Measurements from ENCODE around the gene NXPH3. TPM values are rescaled to one million over a fixed set of nuclear protein-coding genes. Genes with fewer than 3 reads are reported as not detected.

The NXPH3 gene
- total RNA-seq, 2 experiments from 2014 or later = 0.20 to 0.29 TPM

DNA sequence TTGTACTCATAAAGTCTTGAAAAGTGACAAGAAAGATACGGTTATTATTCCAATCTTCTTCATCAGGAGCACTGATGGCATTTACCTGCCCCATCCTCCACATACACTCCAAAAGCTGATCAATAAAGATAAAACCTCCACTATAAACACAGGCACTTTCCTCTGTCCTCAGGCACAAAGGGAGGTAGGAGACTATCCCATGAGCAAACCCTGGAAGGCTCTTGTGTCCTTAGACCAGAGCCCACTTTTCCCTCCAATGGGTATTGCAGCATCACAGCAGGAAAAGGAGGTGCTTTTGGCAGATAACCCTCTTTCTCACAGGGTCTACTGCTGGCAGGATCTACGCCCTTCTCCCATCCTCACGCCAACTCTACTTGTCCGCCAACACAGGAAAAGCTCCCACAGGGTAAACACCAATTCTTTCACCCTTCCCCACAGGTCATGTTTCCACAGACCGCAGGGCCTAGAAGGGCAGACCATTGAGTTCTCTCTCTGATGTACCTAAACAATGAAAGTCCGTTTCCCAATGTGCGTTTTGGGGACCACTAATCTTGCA lies 28.7 kb downstream of the NXPH3 start:
- Mint-ChIP-seq H3K27me3 (no peaks in the 10 kb centered on the region), H3K9me3 (no peaks in the 10 kb centered on the region), H3K4me3 (no peak overlapping the region), H3K36me3 (ENCODE audit: low read depth) (peaks cover 34% of the 10 kb centered on the region), H3K4me1 (ENCODE audit: low read depth) (peaks cover 2% of the 10 kb centered on the region), H3K27ac (peak overlapping the region; percentile 7)
- ChIA-PET POLR2A (no interaction called here), CTCF (interaction anchor here (2.1 kb wide), 1 partner anchor 8 kb away, joined by 6 read pairs; no protein-coding TSS in a partner anchor)
- TF ChIP-seq, protein P1, sequence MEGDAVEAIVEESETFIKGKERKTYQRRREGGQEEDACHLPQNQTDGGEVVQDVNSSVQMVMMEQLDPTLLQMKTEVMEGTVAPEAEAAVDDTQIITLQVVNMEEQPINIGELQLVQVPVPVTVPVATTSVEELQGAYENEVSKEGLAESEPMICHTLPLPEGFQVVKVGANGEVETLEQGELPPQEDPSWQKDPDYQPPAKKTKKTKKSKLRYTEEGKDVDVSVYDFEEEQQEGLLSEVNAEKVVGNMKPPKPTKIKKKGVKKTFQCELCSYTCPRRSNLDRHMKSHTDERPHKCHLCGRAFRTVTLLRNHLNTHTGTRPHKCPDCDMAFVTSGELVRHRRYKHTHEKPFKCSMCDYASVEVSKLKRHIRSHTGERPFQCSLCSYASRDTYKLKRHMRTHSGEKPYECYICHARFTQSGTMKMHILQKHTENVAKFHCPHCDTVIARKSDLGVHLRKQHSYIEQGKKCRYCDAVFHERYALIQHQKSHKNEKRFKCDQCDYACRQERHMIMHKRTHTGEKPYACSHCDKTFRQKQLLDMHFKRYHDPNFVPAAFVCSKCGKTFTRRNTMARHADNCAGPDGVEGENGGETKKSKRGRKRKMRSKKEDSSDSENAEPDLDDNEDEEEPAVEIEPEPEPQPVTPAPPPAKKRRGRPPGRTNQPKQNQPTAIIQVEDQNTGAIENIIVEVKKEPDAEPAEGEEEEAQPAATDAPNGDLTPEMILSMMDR (IDR thresholded peaks at IDR 0.05) = no peak
- intact Hi-C loops (cut with micrococcal nuclease) = no loop called here
- ATAC-seq (no peak), DNase-seq (no peak)

DNA sequence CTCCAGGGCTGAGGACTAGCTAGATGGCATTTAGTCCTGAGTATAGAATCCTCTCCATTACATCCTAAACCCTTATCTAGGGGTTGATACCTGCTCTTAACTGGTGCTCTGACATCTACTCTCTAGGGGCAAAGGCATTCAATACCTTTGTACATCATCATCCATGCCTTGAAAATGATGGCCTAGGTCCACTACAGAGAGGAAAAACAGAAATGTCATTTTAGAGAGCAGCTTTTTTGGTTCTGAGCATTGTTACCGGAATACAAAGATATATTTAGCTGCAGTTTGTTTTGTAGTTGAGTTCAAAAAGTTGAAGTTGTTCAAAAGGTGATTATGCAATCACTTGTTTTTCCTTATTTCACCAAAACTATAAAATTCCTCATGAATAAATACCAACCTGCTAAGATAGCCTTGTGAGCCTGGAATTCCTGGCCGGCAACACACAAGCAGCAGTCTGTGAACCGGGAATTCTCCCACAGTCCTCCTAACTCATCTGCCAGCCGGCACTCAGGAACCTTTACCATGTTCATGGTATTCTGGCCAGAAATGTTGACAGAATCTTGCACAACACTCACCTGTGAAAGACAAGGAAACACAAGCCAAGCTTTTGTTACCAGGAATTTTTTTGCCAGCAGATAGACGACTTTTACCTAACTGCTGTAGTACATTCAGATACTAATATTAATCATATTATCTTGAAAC lies 35.4 kb downstream of the NXPH3 start:
- Mint-ChIP-seq H3K27me3 (no peaks in the 10 kb centered on the region), H3K4me1 (ENCODE audit: low read depth) (peaks cover 4% of the 10 kb centered on the region), H3K9me3 (no peaks in the 10 kb centered on the region), H3K4me3 (no peak overlapping the region), H3K36me3 (ENCODE audit: low read depth) (peaks cover 26% of the 10 kb centered on the region), H3K27ac (peak overlapping the region; percentile 49)
- CTCF ChIA-PET = interaction anchor here (1.1 kb wide), 1 partner anchor 41 kb away, joined by 3 read pairs; no protein-coding TSS in a partner anchor
- intact Hi-C loops (cut with micrococcal nuclease) = no loop called here
- DNase-seq = no peak
- ATAC-seq = no peak
- POLR2A ChIA-PET = no interaction called here
- TF ChIP-seq, protein P1 (IDR thresholded peaks at IDR 0.05) = no peak

DNA sequence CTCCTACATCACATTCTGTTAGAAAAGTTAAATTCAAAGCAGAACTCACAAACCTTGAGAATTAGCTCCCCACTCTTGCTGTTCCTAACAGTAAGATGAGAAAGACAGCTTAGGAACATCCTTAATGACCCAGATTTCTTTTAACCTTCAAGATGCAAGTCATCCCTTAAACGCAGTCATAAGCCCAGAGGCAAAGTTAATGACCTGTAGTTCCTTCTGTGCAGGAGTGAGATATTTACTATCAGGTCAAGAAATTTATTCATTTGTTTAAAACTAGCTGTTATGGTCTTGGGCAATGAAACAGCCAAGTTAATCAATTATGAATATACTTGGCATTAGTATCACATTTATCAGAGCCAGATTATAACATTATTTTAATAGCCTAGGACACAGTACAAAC lies 37.1 kb downstream of the NXPH3 start:
- ATAC-seq (no peak), DNase-seq (no peak)
- POLR2A ChIA-PET = interaction anchor here (0.7 kb wide), 1 partner anchor 91 kb away, joined by 3 read pairs; no protein-coding TSS in a partner anchor
- Mint-ChIP-seq H3K27me3 (no peaks in the 10 kb centered on the region), H3K36me3 (ENCODE audit: low read depth) (peaks cover 25% of the 10 kb centered on the region), H3K27ac (no peak overlapping the region), H3K9me3 (no peaks in the 10 kb centered on the region), H3K4me1 (ENCODE audit: low read depth) (peaks cover 10% of the 10 kb centered on the region), H3K4me3 (no peak overlapping the region)
- TF ChIP-seq, protein P1 (IDR thresholded peaks at IDR 0.05) = no peak
- intact Hi-C loops (cut with micrococcal nuclease) = no loop called here
- CTCF ChIA-PET = interaction anchor here (1.0 to 2.1 kb wide), 4 partner anchors 9 to 82 kb away, joined by 3 to 10 read pairs (median 4); no protein-coding TSS in a partner anchor

DNA sequence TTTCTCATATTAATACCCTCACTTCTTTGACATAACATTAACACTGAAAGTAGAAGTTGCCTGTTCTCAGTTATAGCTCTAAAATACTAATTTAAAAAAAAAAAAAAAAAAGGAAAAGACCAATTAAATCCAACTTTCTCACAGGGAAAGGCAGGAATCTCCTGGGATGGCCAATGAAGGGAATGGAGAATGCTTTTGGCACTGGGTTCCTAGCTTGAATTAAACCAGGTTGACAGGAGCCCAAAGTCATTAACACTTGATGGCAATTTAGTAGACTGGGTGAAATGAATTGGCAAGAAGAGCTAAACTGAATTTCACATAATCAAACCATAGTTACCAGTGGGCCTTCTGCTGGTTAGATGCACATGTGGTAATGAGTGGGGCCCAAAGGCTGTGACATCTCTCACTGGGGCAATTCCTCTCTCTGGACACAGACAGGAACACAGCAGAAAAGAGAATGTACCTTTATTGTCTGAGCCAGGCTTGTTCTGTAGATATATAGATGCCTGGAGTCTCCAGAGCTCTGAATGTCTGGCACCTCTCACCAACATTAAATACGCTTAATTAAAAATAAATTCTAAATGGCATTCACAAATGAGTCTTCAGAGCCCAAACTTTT lies 37.6 kb downstream of the NXPH3 start:
- TF ChIP-seq, protein P1 (IDR thresholded peaks at IDR 0.05) = no peak
- no peak for ATAC-seq
- CTCF ChIA-PET = interaction anchor here (0.8 to 2.1 kb wide), 5 partner anchors 9 to 82 kb away, joined by 3 to 10 read pairs (median 3); no protein-coding TSS in a partner anchor
- Mint-ChIP-seq H3K4me1 (ENCODE audit: low read depth) (peaks cover 16% of the 10 kb centered on the region), H3K9me3 (no peaks in the 10 kb centered on the region), H3K27ac (no peak overlapping the region), H3K27me3 (no peaks in the 10 kb centered on the region), H3K4me3 (no peak overlapping the region), H3K36me3 (ENCODE audit: low read depth) (peaks cover 24% of the 10 kb centered on the region)
- no peak for DNase-seq
- intact Hi-C loops (cut with micrococcal nuclease) = no loop called here
- POLR2A ChIA-PET = interaction anchor here (0.7 kb wide), 1 partner anchor 91 kb away, joined by 3 read pairs; no protein-coding TSS in a partner anchor
